Endodermal cell (in vitro differentiated cells): Measurements from ENCODE around the gene ZFAND3. TPM values are rescaled to one million over a fixed set of nuclear protein-coding genes. Genes with fewer than 3 reads are reported as not detected.

Experiments used
- DNase-seq: peaks from one replicate; pipeline ENCODE4 v3.0.0-alpha.2; 2017
- H3K27ac ChIP-seq: 2 replicates; pipeline ENCODE4 v1.5.1; 2013; ENCODE audit warnings: mild to moderate bottlenecking, low read depth, low read length, moderate library complexity
- H3K27me3 ChIP-seq: 2 replicates; pipeline ENCODE4 v1.6.1; 2013; ENCODE audit warnings: mild to moderate bottlenecking, low read length, moderate library complexity; ENCODE audit not compliant: insufficient read depth, control insufficient read depth, poor library complexity, severe bottlenecking
- H3K36me3 ChIP-seq: 2 replicates; pipeline ENCODE4 v1.7.0; 2013; ENCODE audit warnings: mild to moderate bottlenecking, low read length, moderate library complexity; ENCODE audit not compliant: control insufficient read depth, insufficient read depth
- H3K4me1 ChIP-seq: one replicate; pipeline ENCODE4 v1.7.0; 2013; ENCODE audit warnings: low read length; ENCODE audit not compliant: control insufficient read depth, insufficient read depth
- H3K4me3 ChIP-seq: 2 replicates; pipeline ENCODE4 v1.5.1; 2013; ENCODE audit warnings: mild to moderate bottlenecking, low read length, moderate library complexity
- H3K9ac ChIP-seq: 2 replicates; pipeline ENCODE4 v1.6.1; 2013; ENCODE audit warnings: mild to moderate bottlenecking, low read length, moderate library complexity; ENCODE audit not compliant: poor library complexity, severe bottlenecking; ENCODE audit errors: extremely low read depth
- H3K9me3 ChIP-seq: 2 replicates; pipeline ENCODE4 v1.6.1; 2013; ENCODE audit warnings: mild to moderate bottlenecking, low read length, moderate library complexity; ENCODE audit not compliant: control insufficient read depth
- H3K27ac Mint-ChIP-seq: 2 replicates; pipeline ENCODE4 v1.8.0; 2020; ENCODE audit warnings: mixed read lengths
- H3K27me3 Mint-ChIP-seq: 2 replicates; pipeline ENCODE4 v1.8.0; 2021; ENCODE audit warnings: mild to moderate bottlenecking, mixed read lengths; ENCODE audit not compliant: insufficient read depth
- H3K36me3 Mint-ChIP-seq: 2 replicates; pipeline ENCODE4 v1.8.0; 2020; ENCODE audit warnings: low read depth, mixed read lengths
- H3K4me1 Mint-ChIP-seq: 2 replicates; pipeline ENCODE4 v1.8.0; 2020; ENCODE audit warnings: mixed read lengths
- H3K4me3 Mint-ChIP-seq: 2 replicates; pipeline ENCODE4 v1.8.0; 2020; ENCODE audit warnings: mild to moderate bottlenecking, moderate library complexity, mixed read lengths
- H3K9me3 Mint-ChIP-seq: 2 replicates; pipeline ENCODE4 v1.8.0; 2020; ENCODE audit warnings: mild to moderate bottlenecking, mixed read lengths
- CTCF ChIP-seq: fragments of 200-600 bp; sonication (generic); conservative IDR thresholded peaks from 2 replicates; pipeline ENCODE4 v1.5.0; 2021; ENCODE audit warnings: antibody characterized with exemption, mild to moderate bottlenecking
- WGBS, 2 experiments: methylation state at CpG; one replicate each; pipeline versions ENCODE4 v1.1.5 to v1.1.7; 2013; ENCODE audit warnings: missing lambda C conversion rate in 2 of 2, mixed read lengths in 1 of 2; ENCODE audit not compliant: insufficient coverage in 1 of 2, insufficient read length in 1 of 2; 5-methylcytosine and 5-hydroxymethylcytosine counted together
- total RNA-seq, 2 donors: library from RNA; stranded (reverse); fragmentation: NEBNext Ultra II Directional in 1 of 2; extraction: Animal tissue kit (Norgen Biotek cat#: 25700) in 1 of 2; gene quantifications; 2 replicates in 1 of 2; 3 replicates in 1 of 2; pipeline ENCODE4 v1.2.1, GENCODE V29; 2021

The ZFAND3 gene
- total RNA-seq, 2 donors from 2014 or later, result 67.1 to 86.2 TPM

- no peak overlapping the region for H3K9ac ChIP-seq
- DNase-seq, result no peak
- Mint-ChIP-seq H3K27ac (no peak overlapping the region), H3K27me3 (no peaks in the 10 kb centered on the region), H3K36me3 (peaks cover 29% of the 10 kb centered on the region), H3K4me3 (no peak overlapping the region), H3K9me3 (no peaks in the 10 kb centered on the region), H3K4me1 (peaks cover 4% of the 10 kb centered on the region)
- no peak for TF ChIP-seq CTCF
- H3K27ac ChIP-seq, result no peak overlapping the region
- H3K36me3 ChIP-seq, result peaks cover 30% of the 10 kb centered on the region
- no peaks in the 10 kb centered on the region for H3K27me3 ChIP-seq
- no peaks in the 10 kb centered on the region for H3K4me1 ChIP-seq
- H3K9me3 ChIP-seq, result no peaks in the 10 kb centered on the region
- no peak overlapping the region for H3K4me3 ChIP-seq
- whole genome bisulfite sequencing, 2 experiments, result 90 to 98% methylated on average over 2 of the region's 2 CpGs
Measured at GRCh38 chr6:38064431-38064830, 244.9 kb downstream of the ZFAND3 start.

- no peak overlapping the region for H3K4me3 Mint-ChIP-seq
- no peak overlapping the region for H3K9ac ChIP-seq
Measured at GRCh38 chr6:38065734-38066305, 246.3 kb downstream of the ZFAND3 start.

DNA sequence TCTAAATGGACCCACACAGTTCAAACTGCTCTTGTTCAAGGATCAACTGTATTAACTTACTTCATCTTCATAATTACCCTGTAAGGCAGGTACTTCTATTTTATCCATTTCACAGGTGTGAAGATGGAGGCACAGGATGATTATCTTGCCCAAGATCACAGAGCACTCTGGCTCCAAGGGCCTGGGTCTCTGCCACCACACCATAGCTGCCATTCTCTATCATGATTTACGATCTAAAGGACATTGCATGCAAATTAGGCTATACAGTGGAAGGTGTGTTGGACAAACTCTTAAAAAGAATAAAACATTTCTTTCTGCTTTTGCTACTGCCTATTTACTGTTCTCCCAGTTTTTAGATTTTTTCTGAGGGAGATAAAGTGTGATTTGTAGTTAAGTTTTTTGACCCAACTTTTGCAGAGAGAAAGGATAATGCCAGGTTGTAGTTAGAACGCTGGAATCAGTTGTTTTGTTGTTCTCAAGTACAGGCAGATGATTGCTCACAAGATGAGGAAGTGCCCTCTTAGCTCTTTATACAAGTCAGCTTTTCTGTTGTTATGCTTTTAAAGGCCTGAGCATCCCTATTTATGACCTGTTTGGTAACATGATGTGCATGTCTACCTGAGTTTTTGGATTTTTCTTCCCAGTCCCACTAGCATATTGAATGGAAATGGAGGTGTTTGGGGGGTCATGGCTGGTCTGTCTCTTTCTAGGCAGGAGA, 247.9 kb downstream of the ZFAND3 start:
- no peak for TF ChIP-seq CTCF
- H3K4me1 Mint-ChIP-seq, result peaks cover 4% of the 10 kb centered on the region
- Histone ChIP-seq H3K27ac (no peak overlapping the region), H3K4me3 (no peak overlapping the region), H3K9me3 (no peaks in the 10 kb centered on the region), H3K27me3 (no peaks in the 10 kb centered on the region), H3K4me1 (no peaks in the 10 kb centered on the region), H3K9ac (no peak overlapping the region), H3K36me3 (peaks cover 17% of the 10 kb centered on the region)
- H3K36me3 Mint-ChIP-seq, result peaks cover 21% of the 10 kb centered on the region
- 83 to 91% methylated on average over 1 to 2 of the region's 2 CpGs for WGBS, 2 experiments
- DNase-seq, result no peak
- no peak overlapping the region for H3K4me3 Mint-ChIP-seq
- H3K9me3 Mint-ChIP-seq, result no peaks in the 10 kb centered on the region
- no peaks in the 10 kb centered on the region for H3K27me3 Mint-ChIP-seq
- no peak overlapping the region for H3K27ac Mint-ChIP-seq

More at GRCh38 chr6:38065734-38066305, 246.3 kb downstream of the ZFAND3 start:
- Histone ChIP-seq H3K27me3 (no peaks in the 10 kb centered on the region), H3K36me3 (peaks cover 30% of the 10 kb centered on the region), H3K9me3 (no peaks in the 10 kb centered on the region), H3K27ac (no peak overlapping the region), H3K4me1 (no peaks in the 10 kb centered on the region), H3K4me3 (no peak overlapping the region)
- Mint-ChIP-seq H3K27me3 (no peaks in the 10 kb centered on the region), H3K36me3 (peaks cover 29% of the 10 kb centered on the region), H3K4me1 (peaks cover 4% of the 10 kb centered on the region), H3K27ac (no peak overlapping the region), H3K9me3 (no peaks in the 10 kb centered on the region)
- no peak for TF ChIP-seq CTCF
- WGBS, 2 experiments, result 100% methylated on average over 2 of the region's 2 CpGs; no CpG with 5 or more reads in 1 of the 2 experiments
- no peak for DNase-seq
